ENCODE results near the gene VPS52. TPM values are rescaled to one million over a fixed set of nuclear protein-coding genes. Genes with fewer than 3 reads are reported as not detected.
A peak's percentile ranks its signal among the peaks of the same experiment; 100 is the strongest.

The VPS52 gene
- total RNA-seq, result 35.1 TPM

DNA sequence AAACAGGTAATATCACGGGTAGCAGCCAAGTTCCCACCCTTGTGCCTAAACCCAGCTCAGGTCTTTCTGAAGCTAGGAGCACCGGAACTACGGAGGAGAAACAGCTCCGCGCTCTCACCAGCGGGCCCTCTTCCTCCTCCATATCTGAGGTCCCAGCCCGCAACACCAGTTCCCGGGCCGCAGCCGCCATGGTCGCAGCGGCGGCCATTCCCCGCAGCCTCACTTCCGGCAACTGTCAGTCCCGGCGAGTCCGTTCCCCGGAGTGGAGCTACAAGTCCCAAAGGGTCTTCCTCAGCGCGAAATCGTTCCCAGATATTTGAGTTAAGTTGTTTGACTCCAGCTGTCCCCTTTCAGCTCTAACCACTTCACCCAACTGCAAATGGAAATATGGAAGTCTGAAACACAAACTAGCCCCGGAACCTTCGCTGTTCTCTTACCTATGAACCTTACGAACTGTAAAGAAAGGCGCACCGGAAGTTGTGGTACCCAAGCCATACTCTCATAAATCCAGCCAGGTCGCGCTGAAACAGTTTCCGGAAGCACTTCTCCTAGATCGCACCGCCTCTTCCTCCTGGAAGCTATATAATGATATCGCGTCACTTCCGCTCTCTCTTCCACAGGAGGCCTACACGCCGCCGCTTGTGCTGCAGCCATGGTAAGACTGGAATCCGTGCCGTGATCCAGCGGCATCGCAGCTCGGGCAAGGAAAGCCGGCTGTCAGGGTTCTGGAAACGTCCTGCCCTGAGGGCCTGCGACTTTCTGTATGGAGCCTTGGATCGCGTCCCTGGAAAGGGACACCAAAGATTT is at the start of gene VPS52, which contains the start of gene RPS18:
Gene VPS52 (minus strand): TSS at position 409 of the 807 bp plus-strand sequence. CDS start 201 bp downstream, at position 208.
Gene RPS18 (plus strand): TSS at position 608 of the 807 bp plus-strand sequence. CDS start 45 bp downstream, at position 653.
- peak; percentile 87 for DNase-seq

- no peak for DNase-seq
Measured at GRCh38 chr6:33321227-33321626, 49.6 kb upstream of the VPS52 start.

DNA sequence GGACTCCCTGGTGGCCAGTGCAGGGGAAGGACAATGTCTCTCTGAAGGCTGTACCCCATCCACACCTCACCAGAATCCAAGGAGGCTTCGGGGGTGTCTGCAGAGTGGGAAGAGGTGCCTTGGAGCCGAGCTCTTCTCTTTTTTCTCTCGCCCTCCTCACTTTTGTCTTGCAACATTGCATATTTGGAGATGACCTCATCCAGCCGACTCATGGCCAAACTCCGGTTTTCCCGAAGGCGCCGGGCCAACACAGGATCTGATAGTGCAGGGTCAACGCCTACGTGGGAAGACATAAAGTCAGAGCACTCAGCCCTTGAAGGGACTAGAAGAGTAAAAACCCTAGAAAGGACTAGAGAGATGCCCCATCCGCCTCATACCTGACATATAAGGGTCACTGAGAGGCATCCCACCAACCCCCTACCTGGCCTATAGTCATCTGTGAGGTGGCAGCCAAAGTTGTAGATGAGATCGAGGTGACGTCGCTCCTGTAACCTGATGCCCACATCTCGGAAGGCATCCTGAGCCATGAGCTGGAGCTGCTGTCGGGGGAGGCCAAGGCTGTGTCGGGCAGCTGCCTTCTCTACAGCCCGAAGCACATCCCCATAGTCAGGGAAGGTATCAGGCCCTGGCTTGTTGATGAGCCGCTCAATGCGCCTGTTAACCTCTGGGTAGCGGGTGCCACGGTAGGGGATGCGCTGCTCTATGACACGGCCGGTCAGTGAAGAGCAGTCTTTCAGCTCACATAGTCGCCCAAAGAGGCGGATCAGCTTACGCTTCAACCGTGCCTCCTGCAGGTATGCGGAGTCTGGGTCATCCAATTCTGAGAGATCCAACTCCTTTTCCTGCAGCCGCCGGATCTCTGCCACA is 48.9 kb upstream of the VPS52 start:
- DNase-seq, result no peak

DNA sequence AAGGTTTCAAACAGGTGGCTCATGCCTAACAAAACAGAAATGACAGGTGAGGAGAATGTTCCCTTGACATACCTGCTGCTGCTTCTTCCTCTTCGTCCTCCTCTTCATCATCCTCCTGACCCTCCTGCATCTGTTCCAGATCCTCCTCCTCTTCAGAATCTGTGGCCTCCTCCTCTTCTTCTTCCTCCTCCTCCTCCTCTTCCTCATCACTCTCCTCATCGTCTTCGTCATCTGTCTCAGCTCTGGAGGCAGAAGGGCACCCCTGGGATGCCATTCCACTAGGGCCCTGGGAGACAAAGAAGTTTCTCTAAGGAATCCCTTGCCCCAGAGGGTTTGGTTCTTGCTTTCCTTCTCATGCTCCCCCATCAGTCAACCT is 48.3 kb upstream of the VPS52 start:
- DNase-seq, result no peak

- DNase-seq, result no peak
Measured at GRCh38 chr6:33318426-33319073, 46.9 kb upstream of the VPS52 start.

GRCh38 chr6:33317669-33318425 is 46.2 kb upstream of the VPS52 start, which contains the start of gene ZBTB22:
ZBTB22 (minus strand) TSS chr6:33317744; CDS start chr6:33316916, 828 bp downstream.
- DNase-seq, result peak; percentile 95

- no peak for DNase-seq
Measured at GRCh38 chr6:33317419-33317668, 45.7 kb upstream of the VPS52 start.

- no peak for DNase-seq
Measured at GRCh38 chr6:33316603-33317418, 45.1 kb upstream of the VPS52 start.

DNA sequence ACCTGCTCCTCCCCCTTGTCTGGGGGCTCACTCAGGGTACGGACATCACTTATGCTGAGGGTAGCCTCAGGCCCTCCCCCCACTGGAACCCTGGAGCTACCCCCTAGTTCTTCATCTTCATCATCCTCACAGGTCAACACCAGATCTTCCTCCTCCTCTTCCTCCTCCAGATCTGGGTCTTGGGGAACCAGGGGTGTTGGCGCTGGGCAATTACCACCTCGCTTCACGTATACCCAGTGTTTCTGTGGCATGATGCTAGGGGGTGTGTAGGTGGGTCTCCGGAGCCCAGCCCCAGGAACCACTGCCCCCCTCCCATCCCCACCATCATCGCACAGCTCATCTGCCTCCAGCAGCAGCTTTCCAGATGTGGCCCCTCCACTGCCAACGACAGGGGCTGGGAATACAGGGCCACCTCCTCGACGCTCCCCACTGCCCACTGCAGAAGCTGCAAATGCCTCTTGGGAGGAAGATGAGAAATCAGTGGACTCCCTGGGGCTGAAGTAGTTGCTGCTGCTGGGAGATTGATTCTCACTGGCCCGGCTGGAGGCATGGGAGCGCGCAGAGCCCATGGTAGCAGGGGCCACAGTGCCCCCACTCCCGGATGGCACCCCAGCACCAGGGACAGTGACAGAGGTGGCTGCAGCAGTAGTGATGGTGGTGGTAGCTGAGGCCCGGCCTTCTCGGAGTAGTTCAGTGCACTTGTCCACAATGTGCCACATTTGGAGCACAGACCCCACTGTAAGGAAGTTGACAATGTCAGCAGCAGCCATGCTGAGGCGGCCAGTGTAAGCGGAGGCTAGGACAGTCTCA is 44.3 kb upstream of the VPS52 start:
- no peak for DNase-seq

GRCh38 chr6:33314943-33315792 is 43.5 kb upstream of the VPS52 start:
- no peak for DNase-seq

GRCh38 chr6:33314515-33314942 is 42.9 kb upstream of the VPS52 start:
- DNase-seq, result peak; percentile 66

DNA sequence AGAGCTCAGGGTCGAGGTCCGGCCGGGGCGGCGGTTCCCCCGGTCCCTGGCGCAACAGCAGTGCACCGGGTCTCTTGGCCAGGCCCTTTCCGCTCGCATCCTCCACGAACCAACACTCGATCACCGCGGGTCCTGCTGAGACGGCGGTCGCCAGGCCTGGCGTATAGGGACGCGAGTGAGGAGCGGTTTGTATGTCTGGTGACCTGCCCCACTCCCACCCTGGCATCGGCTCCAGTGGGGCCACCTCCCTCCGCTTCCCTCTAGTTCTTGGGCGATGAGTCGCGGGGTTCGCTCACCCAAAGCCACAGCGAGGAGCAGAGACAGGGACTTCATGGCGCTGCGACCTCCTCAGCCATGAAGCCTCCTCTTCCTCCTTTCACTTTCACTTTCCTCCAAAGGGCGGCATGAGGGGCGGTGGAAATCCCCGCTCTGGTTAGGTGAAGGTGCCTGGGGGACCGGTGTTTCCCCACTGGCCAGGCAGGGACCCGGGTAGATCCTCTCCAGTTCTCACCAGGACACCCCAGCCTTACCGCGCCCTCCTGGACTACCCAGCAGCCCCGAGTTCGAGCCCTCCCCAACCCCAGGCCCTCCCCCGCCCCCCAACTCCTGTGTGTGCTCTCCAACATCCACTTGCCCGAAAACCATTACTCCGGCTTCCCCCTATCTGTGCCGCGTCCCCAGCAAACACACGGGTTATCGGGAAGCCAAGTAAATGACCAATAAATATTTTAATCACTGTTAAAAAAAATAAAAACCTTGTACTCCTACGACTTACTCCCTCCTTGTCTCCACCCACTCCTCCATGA is 42.2 kb upstream of the VPS52 start, which contains the start of gene TAPBP:
Gene TAPBP (minus strand): TSS at position 370 of the 806 bp plus-strand sequence. CDS start 37 bp downstream, at position 333.
- DNase-seq, result peak; percentile 52

GRCh38 chr6:33313105-33313708 is 41.5 kb upstream of the VPS52 start:
- DNase-seq, result no peak

GRCh38 chr6:33312361-33313104 is 40.9 kb upstream of the VPS52 start:
- DNase-seq, result peak; percentile 46

DNA sequence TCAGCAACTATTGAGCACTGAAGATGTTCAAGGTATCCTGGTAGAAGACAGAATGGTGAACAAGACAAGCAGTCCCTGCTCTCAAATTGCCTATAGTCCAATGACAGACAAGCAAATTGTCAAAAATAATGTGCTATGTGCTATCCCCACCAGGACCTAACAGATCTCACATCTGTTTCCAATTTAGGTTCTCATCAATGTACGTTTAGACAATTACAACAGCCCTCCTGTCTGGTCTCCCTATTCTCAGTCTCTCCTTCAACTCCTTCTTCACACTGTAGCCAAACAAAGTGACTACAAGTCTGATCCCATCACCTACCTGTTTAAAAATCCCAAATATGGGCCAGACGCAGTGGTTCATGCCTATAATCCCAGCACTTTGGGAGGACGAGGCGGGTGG is 34.7 kb upstream of the VPS52 start:
- no peak for DNase-seq

GRCh38 chr6:33305052-33305451 is 33.4 kb upstream of the VPS52 start:
- DNase-seq, result no peak

GRCh38 chr6:33304216-33304615 is 32.5 kb upstream of the VPS52 start:
- DNase-seq, result no peak
